HG03039 (cell line): Measurements from ENCODE around the gene CASKIN2.

ENCODE experiments used
- ATAC-seq: cut with Tn5 transposase; IDR thresholded peaks from one replicate; pipeline ENCODE4 v1.9.1; 2021; ENCODE audit warnings: mild to moderate bottlenecking, moderate library complexity; ENCODE audit not compliant: unreplicated experiment

Gene CASKIN2

GRCh38 chr17:75505640-75506039, 9.7 kb downstream of the CASKIN2 start:
- no peak for ATAC-seq

GRCh38 chr17:75505152-75505409, 10.3 kb downstream of the CASKIN2 start:
- no peak for ATAC-seq

GRCh38 chr17:75504347-75505151, 10.8 kb downstream of the CASKIN2 start:
- ATAC-seq: no peak

DNA sequence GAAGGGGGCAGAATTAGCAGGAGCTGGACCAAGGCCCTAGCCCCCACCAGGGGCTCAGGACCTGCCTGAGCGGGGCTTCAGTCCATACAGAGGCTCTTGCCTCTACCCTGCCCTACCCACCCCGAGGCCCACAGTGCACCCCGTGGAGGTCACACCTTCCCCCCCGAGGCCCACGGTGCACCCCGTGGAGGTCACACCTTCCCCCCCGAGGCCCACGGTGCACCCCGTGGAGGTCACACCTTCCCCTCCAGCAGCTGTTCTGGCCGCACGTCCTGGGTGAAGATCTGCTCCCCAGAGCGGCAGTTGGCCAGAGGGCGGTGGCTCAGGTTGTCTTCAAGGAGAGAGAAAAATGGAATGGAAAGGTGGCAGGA, 11.4 kb downstream of the CASKIN2 start:
- no peak for ATAC-seq

GRCh38 chr17:75503337-75503950, 11.9 kb downstream of the CASKIN2 start:
- no peak for ATAC-seq

DNA sequence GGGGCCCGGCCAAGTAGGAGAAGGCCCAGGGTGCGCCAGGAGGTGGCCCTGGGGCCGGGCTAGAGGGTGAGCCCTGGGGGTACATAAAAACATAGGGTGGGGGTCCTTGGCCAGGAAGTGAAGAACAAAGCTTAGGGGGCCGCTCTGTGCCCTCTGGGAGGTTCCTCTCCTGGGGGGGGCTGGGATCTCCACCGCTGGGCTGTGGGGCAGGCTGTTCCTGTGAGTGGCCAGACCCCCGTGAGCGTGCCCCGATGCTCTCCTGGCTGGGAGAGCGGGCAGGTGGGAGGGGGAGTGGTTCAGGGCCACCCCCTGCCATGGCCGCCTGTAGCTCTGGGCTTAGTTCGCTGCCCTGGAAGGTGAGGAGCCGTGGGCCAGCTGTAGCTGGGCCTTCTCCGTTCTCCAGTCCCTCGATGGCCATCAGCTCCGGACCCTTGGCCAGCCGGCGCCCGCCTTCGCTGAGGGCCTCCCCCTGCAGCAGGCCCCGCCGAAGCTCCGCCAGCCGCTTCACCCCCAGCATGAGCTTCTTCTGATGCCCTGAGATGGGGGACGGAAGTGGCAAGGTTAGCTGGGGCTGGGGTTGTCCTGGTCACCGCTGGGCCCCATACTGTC, 12.5 kb downstream of the CASKIN2 start:
- no peak for ATAC-seq

GRCh38 chr17:75502072-75502720, 13.1 kb downstream of the CASKIN2 start:
- no peak for ATAC-seq

DNA sequence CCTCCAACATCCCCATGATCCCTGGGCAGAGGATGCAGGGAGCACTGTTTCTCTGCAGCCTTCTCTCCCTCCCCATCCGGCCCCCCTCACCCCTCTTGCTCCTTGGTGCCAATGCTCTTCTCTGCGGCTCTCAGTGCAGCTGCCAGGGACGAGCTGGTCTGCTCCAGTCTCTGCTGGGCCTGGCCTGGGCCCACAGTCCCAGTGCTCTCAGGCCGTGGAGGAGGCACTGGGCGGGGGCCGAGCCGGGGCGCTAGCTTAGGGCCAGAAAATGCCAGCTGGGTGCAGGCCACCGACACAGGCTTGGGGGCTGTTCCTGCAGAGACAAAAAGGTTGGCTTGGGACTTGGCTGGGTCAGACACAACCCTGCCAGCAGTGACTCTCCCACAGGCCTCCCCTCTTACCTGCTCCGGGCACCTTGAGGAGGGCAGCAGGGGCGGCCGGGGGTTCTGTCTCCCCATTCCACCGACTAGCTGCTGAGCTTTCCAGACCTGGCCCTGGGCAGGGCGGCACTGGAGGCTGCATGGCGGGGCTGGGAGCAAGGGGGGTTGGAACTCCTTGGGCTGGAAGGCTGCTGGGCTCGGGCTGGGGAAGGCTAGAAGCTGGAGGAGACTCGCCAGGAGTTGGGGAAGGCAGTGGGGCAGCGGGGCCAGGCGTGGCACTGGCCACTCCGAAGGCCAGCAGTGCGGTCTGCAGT, 13.8 kb downstream of the CASKIN2 start:
- ATAC-seq: no peak

- no peak for ATAC-seq
Measured at GRCh38 chr17:75500419-75501216, 14.7 kb downstream of the CASKIN2 start.

DNA sequence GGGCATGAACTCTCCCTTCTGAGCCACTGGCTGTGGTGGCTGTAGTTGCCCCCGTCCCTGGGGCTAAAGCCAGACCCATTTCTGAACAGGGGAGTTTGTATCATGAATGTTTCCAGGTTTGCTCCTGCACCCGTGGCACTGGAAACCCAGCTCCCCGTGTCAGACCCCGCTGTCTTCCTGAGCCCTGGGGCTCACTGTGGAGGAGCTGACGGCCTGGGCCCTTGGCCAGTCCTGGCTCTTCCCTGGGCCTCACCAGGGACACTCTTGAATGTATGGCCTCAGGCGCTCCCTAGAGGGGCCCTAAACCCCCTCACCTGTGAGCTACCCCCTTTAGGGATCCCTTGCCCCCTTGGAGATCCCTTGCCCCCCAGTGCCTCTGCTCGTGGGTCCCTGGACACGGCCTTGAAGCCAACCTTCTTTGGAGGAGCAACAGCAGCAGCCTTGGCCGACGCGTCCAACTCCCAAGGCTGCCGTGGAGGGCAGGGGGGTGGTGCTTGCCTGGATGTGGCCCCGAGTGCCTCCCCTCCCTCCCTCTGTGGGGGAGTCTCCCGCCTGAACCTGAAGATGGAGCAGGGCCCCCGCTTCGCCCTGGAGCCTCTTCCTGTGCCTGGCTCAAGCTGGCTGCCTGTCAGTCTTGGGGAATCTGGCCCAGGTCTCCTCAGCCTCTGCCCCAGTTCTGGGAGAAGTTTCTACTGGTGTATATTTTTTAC, 15.9 kb downstream of the CASKIN2 start:
- no peak for ATAC-seq

DNA sequence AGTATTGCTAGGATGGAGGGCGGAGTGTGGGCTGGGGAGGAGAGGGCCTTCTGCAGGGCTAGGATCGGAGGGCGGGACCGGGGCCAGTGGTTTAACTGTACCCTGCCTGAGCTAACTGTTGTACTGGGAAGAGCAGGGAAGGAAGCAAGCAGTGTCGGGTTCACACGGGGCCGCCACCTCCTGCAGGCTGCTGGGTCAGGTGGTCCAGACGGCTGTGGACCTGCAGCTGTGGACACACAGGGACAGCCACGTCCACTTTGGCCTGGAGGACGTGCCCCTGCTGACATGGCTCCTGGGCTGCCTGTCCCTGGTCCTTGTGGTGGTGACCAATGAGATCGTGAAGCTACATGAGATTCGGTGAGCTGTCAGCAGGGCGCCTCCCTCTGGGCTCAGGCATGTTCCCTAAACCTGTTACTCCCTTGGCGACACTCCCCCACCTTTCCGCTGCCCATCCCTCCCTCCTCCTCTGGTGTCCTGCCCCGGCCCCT, 16.6 kb downstream of the CASKIN2 start:
- no peak for ATAC-seq

- ATAC-seq: no peak
Measured at GRCh38 chr17:75498039-75498725, 17.2 kb downstream of the CASKIN2 start.

DNA sequence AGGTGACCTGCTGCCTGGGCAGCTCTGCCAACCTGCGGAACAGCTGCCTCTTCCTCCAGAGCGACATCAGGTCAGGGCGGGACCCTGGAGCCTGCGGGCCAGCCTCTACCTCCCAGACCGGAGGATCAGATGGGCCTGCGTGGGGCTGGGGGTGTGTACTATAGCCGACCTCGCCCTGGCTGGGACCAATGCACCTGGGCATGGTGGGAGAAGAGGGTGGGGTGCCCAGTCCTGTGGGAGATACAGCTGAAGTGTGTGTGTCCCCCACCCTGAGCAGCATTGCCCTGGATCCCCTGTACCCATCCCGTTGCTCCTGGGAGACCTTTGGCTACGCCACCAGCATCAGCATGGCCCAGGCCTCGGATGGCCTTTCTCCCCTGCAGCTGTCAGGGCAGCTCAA, 19.3 kb downstream of the CASKIN2 start:
- ATAC-seq: no peak

GRCh38 chr17:75494326-75494877, 20.9 kb downstream of the CASKIN2 start:
- ATAC-seq: no peak

DNA sequence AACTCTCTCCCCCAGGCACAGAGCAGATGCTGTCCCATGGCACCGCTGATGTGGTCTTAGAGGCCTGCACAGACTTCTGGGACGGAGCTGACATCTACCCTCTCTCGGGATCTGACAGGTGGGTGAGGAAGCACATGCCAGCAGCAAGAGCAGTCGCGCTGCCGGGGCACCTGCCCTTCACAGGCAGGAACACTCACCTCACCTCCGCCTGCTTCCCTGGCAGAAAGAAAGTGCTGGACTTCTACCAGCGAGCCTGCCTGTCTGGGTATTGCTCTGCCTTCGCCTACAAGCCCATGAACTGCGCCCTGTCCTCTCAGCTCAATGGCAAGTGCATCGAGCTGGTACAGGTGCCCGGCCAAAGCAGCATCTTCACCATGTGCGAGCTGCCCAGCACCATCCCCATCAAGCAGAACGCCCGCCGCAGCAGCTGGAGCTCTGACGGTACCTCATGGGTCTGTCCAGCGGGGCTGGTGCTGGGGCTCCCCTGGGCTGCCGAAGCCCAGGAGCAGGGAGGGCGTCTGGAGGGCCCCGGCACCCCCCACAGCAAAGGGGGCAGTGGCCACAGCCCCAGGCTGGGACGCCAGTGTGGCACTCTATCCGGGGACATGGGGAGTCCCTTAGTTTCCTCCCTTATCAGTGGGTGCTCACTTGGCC, 21.7 kb downstream of the CASKIN2 start:
- no peak for ATAC-seq

- no peak for ATAC-seq
Measured at GRCh38 chr17:75492555-75493168, 22.7 kb downstream of the CASKIN2 start.

DNA sequence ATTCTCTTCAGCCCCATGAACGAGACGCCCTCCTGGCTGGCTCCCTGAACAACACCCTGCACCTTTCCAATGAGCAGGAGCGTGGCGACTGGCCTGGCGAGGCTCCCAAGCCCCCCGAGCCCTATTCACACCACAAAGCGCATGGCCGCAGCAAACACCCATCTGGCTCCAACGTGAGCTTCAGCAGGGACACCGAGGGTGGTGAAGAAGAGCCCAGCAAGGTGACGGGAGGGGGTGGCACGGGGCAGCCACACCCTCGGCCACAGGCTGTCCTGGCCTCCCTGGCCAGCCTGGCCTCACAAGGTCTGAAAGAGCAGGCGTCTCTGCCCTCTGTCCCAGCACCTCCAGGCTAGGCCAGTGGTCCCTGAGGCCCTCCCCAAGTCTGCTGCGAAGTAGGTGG, 23.7 kb downstream of the CASKIN2 start:
- ATAC-seq: no peak
